KMS-11 (cell line): ENCODE data around the gene IL1RAPL1.

ENCODE experiments used
- H2AFZ ChIP-seq: fragments of 200-600 bp; sonication (generic); 2 replicates; pipeline ENCODE4 v1.6.1; 2016; ENCODE audit warnings: antibody characterized with exemption, mixed run types, low read depth
- H3K27ac ChIP-seq: fragments of 200-600 bp; sonication (generic); 2 replicates; pipeline ENCODE4 v1.6.1; 2016; ENCODE audit warnings: mild to moderate bottlenecking, mixed run types
- H3K27me3 ChIP-seq: fragments of 200-600 bp; sonication (generic); 2 replicates; pipeline ENCODE4 v1.6.1; 2017; ENCODE audit warnings: mild to moderate bottlenecking, low read depth, mixed run types, moderate library complexity; ENCODE audit not compliant: insufficient read depth
- H3K36me3 ChIP-seq: fragments of 200-600 bp; sonication (generic); 2 replicates; pipeline ENCODE4 v1.6.1; 2017; ENCODE audit warnings: mild to moderate bottlenecking, mixed run types; ENCODE audit not compliant: insufficient read depth
- H3K4me1 ChIP-seq: fragments of 200-600 bp; sonication (generic); 2 replicates; pipeline ENCODE4 v1.6.1; 2016; ENCODE audit warnings: mild to moderate bottlenecking, low read depth, mixed run types; ENCODE audit not compliant: poor library complexity, severe bottlenecking
- H3K4me2 ChIP-seq: fragments of 200-600 bp; sonication (generic); 2 replicates; pipeline ENCODE4 v1.7.0; 2016; ENCODE audit warnings: mild to moderate bottlenecking, mixed run types
- H3K4me3 ChIP-seq: fragments of 200-600 bp; sonication (generic); IDR thresholded peaks from 2 replicates; pipeline ENCODE4 v1.6.1; 2017; ENCODE audit warnings: low read depth, low read length, mixed read lengths; ENCODE audit not compliant: insufficient read depth
- H3K79me2 ChIP-seq: fragments of 200-600 bp; sonication (generic); 2 replicates; pipeline ENCODE4 v1.6.1; 2016; ENCODE audit warnings: low read depth, mixed run types; ENCODE audit not compliant: insufficient read depth
- H3K9ac ChIP-seq: fragments of 200-600 bp; sonication (generic); 2 replicates; pipeline ENCODE4 v1.6.1; 2016; ENCODE audit warnings: mild to moderate bottlenecking, mixed run types
- H4K20me1 ChIP-seq: fragments of 200-600 bp; sonication (generic); 2 replicates; pipeline ENCODE4 v1.6.1; 2016; ENCODE audit warnings: mild to moderate bottlenecking, mixed run types; ENCODE audit not compliant: insufficient read depth
- CTCF ChIP-seq: fragments of 200-600 bp; sonication (generic); conservative IDR thresholded peaks from 2 replicates; pipeline ENCODE4 v1.6.1; 2017; ENCODE audit warnings: low read depth, mild to moderate bottlenecking, antibody characterized with exemption, low read length, moderate library complexity, mixed read lengths

IL1RAPL1 gene

DNA sequence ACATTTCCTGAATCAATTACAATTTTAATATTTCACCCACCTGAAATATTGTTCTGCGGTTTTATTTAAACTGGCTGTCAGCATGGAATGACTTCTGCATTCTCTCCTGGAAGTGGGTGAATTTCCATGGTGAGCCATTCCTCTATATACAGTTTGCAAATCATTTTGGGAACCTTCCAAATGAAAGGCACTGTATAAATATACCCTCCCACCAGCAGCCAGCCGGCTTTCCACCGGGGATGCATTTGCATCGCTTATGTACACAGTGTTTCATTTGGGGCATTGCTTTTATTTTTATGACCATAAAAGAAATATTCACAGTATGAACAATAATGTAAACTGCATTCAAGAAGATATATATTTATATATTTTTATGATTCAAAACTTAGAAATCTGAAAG is 4.7 kb upstream of the IL1RAPL1 start:
- no peaks in the 10 kb centered on the region for H3K4me1 ChIP-seq
- TF ChIP-seq CTCF, result no peak
- H3K4me2 ChIP-seq, result no peak overlapping the region
- H3K27me3 ChIP-seq, result no peaks in the 10 kb centered on the region
- H3K36me3 ChIP-seq, result no peaks in the 10 kb centered on the region
- H3K9ac ChIP-seq, result no peak overlapping the region
- H3K4me3 ChIP-seq, result no peak overlapping the region
- H3K27ac ChIP-seq, result no peak overlapping the region
- no peaks in the 10 kb centered on the region for H4K20me1 ChIP-seq
- no peak overlapping the region for H2AFZ ChIP-seq
- no peaks in the 10 kb centered on the region for H3K79me2 ChIP-seq

DNA sequence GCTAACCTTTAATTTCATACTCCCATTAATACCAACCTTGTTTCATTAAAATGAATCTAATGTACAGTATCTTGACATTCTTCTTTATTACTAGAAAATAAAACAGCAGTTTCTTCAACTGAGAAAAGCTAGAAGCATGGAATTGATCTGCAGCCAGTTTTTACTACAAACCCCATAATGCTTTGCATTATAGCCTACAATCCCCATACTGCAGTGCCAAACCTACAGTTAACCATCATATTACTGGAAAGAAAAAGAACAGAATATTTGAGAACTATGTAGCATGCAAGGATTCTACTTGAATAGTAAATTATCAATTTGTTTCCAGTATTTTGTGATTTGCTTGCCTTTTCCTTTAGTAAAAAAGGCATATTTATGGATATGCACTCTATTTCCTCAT is 3.2 kb upstream of the IL1RAPL1 start:
- no peak overlapping the region for H3K27ac ChIP-seq
- H3K9ac ChIP-seq, result no peak overlapping the region
- no peak overlapping the region for H2AFZ ChIP-seq
- H3K4me1 ChIP-seq, result no peaks in the 10 kb centered on the region
- no peak for TF ChIP-seq CTCF
- H3K27me3 ChIP-seq, result no peaks in the 10 kb centered on the region
- H3K4me2 ChIP-seq, result no peak overlapping the region
- no peaks in the 10 kb centered on the region for H3K79me2 ChIP-seq
- H4K20me1 ChIP-seq, result no peaks in the 10 kb centered on the region
- no peak overlapping the region for H3K4me3 ChIP-seq
- no peaks in the 10 kb centered on the region for H3K36me3 ChIP-seq

GRCh38 chrX:28585767-28586166 is 1.5 kb upstream of the IL1RAPL1 start:
- Histone ChIP-seq H3K4me3 (no peak overlapping the region), H2AFZ (no peak overlapping the region), H3K79me2 (no peaks in the 10 kb centered on the region), H3K4me1 (no peaks in the 10 kb centered on the region), H3K27ac (no peak overlapping the region), H3K27me3 (no peaks in the 10 kb centered on the region), H4K20me1 (no peaks in the 10 kb centered on the region), H3K4me2 (no peak overlapping the region), H3K9ac (no peak overlapping the region), H3K36me3 (no peaks in the 10 kb centered on the region)
- no peak for TF ChIP-seq CTCF

DNA sequence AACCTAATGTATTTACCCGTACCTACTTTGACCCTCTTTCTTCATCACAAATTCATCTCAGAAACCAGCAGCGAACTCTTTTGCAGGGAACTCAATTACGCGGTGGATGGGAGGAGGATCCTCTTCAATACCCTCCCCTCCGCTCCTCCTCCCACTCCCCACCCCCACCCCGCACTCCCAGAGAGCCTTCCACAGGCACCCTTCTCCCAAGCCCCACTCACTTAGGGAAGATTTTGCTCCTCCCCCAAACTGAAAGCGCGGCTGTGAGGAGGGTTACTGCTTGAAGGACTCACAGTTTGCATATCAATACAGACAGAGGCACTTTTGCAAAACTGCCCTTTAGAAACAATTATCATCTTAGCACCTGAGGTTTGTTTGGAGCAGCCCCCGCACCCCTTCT is 960 bp upstream of the IL1RAPL1 start:
- no peak overlapping the region for H3K4me3 ChIP-seq

More for the DNA sequence above, 960 bp upstream of the IL1RAPL1 start:
- Histone ChIP-seq H4K20me1 (no peaks in the 10 kb centered on the region), H3K4me1 (no peaks in the 10 kb centered on the region), H3K27me3 (no peaks in the 10 kb centered on the region), H3K9ac (no peak overlapping the region), H3K27ac (no peak overlapping the region), H3K79me2 (no peaks in the 10 kb centered on the region), H2AFZ (no peak overlapping the region), H3K4me2 (no peak overlapping the region), H3K36me3 (no peaks in the 10 kb centered on the region)
- no peak for TF ChIP-seq CTCF
